ENCODE data around the gene ATP6V0A1. TPM values are rescaled to one million over a fixed set of nuclear protein-coding genes. Genes with fewer than 3 reads are reported as not detected.
A peak's percentile ranks its signal among the peaks of the same experiment; 100 is the strongest.

Gene ATP6V0A1
- total and polyA plus RNA-seq, 2 of the 4 experiments (the other 2 are of a cell fraction), result 18.8 to 34.0 TPM

GRCh38 chr17:42514867-42515266 lies 56.2 kb downstream of the ATP6V0A1 start:
- Histone ChIP-seq H2BK15ac (ENCODE audit: low read depth, low read length) (no peak overlapping the region; the same call in 2 of the 3 replicates), H3K27me3 (ENCODE audit: control insufficient read depth, insufficient read depth, low read length) (no peaks in the 10 kb centered on the region), H4K8ac (ENCODE audit: low read depth in 2 of 2, low read length in 2 of 2) (no peak overlapping the region), H3K9me1 (ENCODE audit: insufficient read depth, low read length) (peaks cover 31% of the 10 kb centered on the region), H4K20me1 (ENCODE audit: insufficient read depth, low read length) (no peaks in the 10 kb centered on the region; the same call in 1 of the 2 replicates), H3K14ac (replicated peaks; ENCODE audit: low read depth, low read length) (no peak overlapping the region), H3K27ac (ENCODE audit: insufficient read depth, low read length) (no peak overlapping the region), H3K79me1 (ENCODE audit: low read depth in 1 of 2, low read length in 2 of 2) (peaks cover 0 to 43% of the 10 kb centered on the region in 2 experiments; a peak in 2 of 4 replicates), H3K23ac (ENCODE audit: low read depth, low read length) (no peak overlapping the region), H3K4me2 (ENCODE audit: low read depth, low read length) (no peak overlapping the region), H3K4me1 (ENCODE audit: control insufficient read depth, insufficient read depth, low read length) (peaks cover 56% of the 10 kb centered on the region), H3K9ac (ENCODE audit: low read depth, low read length) (no peak overlapping the region), H2BK120ac (ENCODE audit: low read depth, low read length) (peak overlapping the region; percentile 59; the same call in 1 of the 2 replicates), H3K56ac (ENCODE audit: extremely low read depth, insufficient read depth, low read length) (no peak overlapping the region), H3K4me3 (ENCODE audit: insufficient read depth, low read depth, low read length) (no peak overlapping the region), H2AFZ (replicated peaks; ENCODE audit: low read length, poor library complexity) (no peak overlapping the region), H3K36me3 (ENCODE audit: control insufficient read depth, insufficient read depth, low read length) (peaks cover 6% of the 10 kb centered on the region), H4K91ac (ENCODE audit: insufficient read depth, low read depth, low read length) (peak overlapping the region; percentile 15; the same call in 1 of the 2 replicates), H2BK5ac (ENCODE audit: low read depth, low read length, poor library complexity, severe bottlenecking) (no peak overlapping the region), H3K9me3 (ENCODE audit: control insufficient read depth, insufficient read depth, low read length) (no peaks in the 10 kb centered on the region), H4K5ac (ENCODE audit: low read depth, low read length) (no peak overlapping the region), H2AK9ac (replicated peaks; ENCODE audit: low read depth, low read length, poor library complexity) (peak overlapping the region; percentile 51), H3K18ac (ENCODE audit: low read depth, low read length) (no peak overlapping the region; the same call in 1 of the 2 replicates), H3K4ac (ENCODE audit: low read depth, low read length) (peak overlapping the region; percentile 47; the same call in 1 of the 2 replicates), H2BK20ac (ENCODE audit: low read depth, low read length) (0 out of 2 replicates have a peak overlapping the region, but pooled peaks have one; percentile 12), H2AK5ac (ENCODE audit: low read depth, low read length) (peak overlapping the region; percentile 45; the same call in 1 of the 2 replicates)
- BruUV-seq (replicated peaks), result no TSS peak
- TF ChIP-seq MXI1 (IDR thresholded peaks at IDR 0.05; ENCODE audit: borderline replicate concordance, low read depth, low read length) (no peak), SMC3 (IDR thresholded peaks at IDR 0.05; ENCODE audit: low read depth, low read length) (no peak), RAD21 (IDR thresholded peaks at IDR 0.05; ENCODE audit: low read length) (no peak), NFE2L2 (IDR thresholded peaks at IDR 0.05; ENCODE audit: low read depth, low read length) (no peak), RFX5 (IDR thresholded peaks at IDR 0.05; ENCODE audit: low read depth, low read length) (no peak), MAFK (IDR thresholded peaks at IDR 0.05; ENCODE audit: low read depth, low read length) (no peak), FOS (IDR thresholded peaks at IDR 0.05; ENCODE audit: low read depth, low read length) (no peak), ELK1 (IDR thresholded peaks at IDR 0.05; ENCODE audit: borderline replicate concordance, low read depth, low read length) (no peak), USF2 (IDR thresholded peaks at IDR 0.05; ENCODE audit: low read depth, low read length) (no peak), BHLHE40 (IDR thresholded peaks at IDR 0.05; ENCODE audit: low read depth, low read length) (no peak), POLR2A (IDR thresholded peaks at IDR 0.05; ENCODE audit: low read depth, low read length) (no peak), RCOR1 (IDR thresholded peaks at IDR 0.05; ENCODE audit: insufficient replicate concordance, low read length) (no peak), CHD1 (IDR thresholded peaks at IDR 0.05; ENCODE audit: low read depth, low read length) (no peak)
- dilution Hi-C loops (cut with HindIII; ENCODE audit: low sequenced_read_pairs, unreplicated experiment), result no loop called here
- DNase-seq, result no peak
- no peak for ATAC-seq (ENCODE audit: low read depth)
- ChIA-PET CTCF (no interaction called here), POLR2A (ENCODE audit: unreplicated experiment) (no interaction called here)
- WGBS, 2 experiments (ENCODE audit: extremely low coverage in 2 of 2, insufficient read length in 1 of 2), result no CpG with 5 or more reads among the region's 8 CpGs
- in situ Hi-C loops (cut with MboI; ENCODE audit: low sequenced_read_pairs), result no loop called here
- intact Hi-C loops (cut with micrococcal nuclease), result loop anchor here (5.0 kb wide), 1 partner anchor 108 kb away; no protein-coding TSS in a partner anchor

Measured in IMR-90 (cell line).